ENCODE data around the gene C12orf75.

DNA sequence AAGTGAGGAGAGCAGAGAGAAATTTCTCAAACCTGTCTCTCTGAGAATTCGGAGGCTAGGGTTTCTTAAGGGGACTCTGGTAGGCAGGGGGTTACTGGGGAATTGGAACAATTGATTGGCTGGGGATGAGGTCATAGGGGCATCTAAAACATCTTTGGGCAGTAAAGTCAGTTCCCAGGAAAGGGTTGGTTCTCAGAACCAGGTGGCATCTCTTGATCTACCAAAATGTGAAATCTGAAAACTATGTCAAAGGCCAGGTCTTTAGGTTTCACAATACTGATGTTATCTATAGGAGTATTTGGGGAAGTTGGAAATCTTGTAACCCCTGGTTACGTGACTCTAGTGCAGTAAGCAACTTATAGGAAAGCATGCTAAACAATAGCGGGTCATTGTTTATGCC lies 6.9 kb downstream of the C12orf75 start:
- TF ChIP-seq FOXK2 (IDR thresholded peaks at IDR 0.05): no peak
- TF ChIP-seq TARDBP (IDR thresholded peaks at IDR 0.05): no peak
- no peak for TF ChIP-seq NFRKB (IDR thresholded peaks at IDR 0.05)
- no peak for TF ChIP-seq FOXM1 (IDR thresholded peaks at IDR 0.05; ENCODE audit: borderline replicate concordance)
- TF ChIP-seq L3MBTL2 (conservative IDR thresholded peaks at IDR 0.05): no peak
- TF ChIP-seq SP1 (IDR thresholded peaks at IDR 0.05): no peak
- TF ChIP-seq, protein P1, sequence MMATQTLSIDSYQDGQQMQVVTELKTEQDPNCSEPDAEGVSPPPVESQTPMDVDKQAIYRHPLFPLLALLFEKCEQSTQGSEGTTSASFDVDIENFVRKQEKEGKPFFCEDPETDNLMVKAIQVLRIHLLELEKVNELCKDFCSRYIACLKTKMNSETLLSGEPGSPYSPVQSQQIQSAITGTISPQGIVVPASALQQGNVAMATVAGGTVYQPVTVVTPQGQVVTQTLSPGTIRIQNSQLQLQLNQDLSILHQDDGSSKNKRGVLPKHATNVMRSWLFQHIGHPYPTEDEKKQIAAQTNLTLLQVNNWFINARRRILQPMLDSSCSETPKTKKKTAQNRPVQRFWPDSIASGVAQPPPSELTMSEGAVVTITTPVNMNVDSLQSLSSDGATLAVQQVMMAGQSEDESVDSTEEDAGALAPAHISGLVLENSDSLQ (IDR thresholded peaks at IDR 0.05): no peak

All from HEK293T (cell line).